SK-N-SH treated with all-trans-retinoic acid at 6 μM for 48 hours (cell line): ENCODE data around the gene SYT12.

ENCODE experiments used
- PATZ1 ChIP-seq: fragments of 250-450 bp; sonication (Bioruptor Pico); IDR thresholded peaks from 2 replicates; pipeline ENCODE4 v1.8.0; 2020; ENCODE audit warnings: mild to moderate bottlenecking, moderate library complexity, borderline replicate concordance
- POU6F1 ChIP-seq: fragments of 250-450 bp; sonication (Bioruptor Pico); IDR thresholded peaks from 2 replicates; pipeline ENCODE4 v1.8.0; 2021; ENCODE audit warnings: low read depth, mild to moderate bottlenecking, moderate library complexity, borderline replicate concordance
- TCF4 ChIP-seq: fragments of 250-450 bp; sonication (Bioruptor Pico); IDR thresholded peaks from 2 replicates; pipeline ENCODE4 v1.8.0; 2021; ENCODE audit warnings: mild to moderate bottlenecking, moderate library complexity, borderline replicate concordance

GRCh38 chr11:67024410-67024809, 1.5 kb downstream of the SYT12 start:
- TF ChIP-seq TCF4 (CRISPR knock-in tag): no peak
- no peak for TF ChIP-seq POU6F1 (CRISPR knock-in tag)
- TF ChIP-seq PATZ1 (CRISPR knock-in tag): no peak
